Transverse colon (tissue), 4 donors: Measurements from ENCODE around the gene TSACC. TPM values are rescaled to one million over a fixed set of nuclear protein-coding genes. Genes with fewer than 3 reads are reported as not detected.

Experiments
- DNase-seq: peaks from one replicate; pipeline ENCODE4 v3.0.0-alpha.2; 2019
- H3K27ac ChIP-seq, 4 donors: fragments of 200-600 bp; sonication (generic); 2 replicates each; pipeline ENCODE4 v1.5.1; 2016 to 2018; ENCODE audit warnings: inconsistent platforms in 4 of 4
- H3K27me3 ChIP-seq: fragments of 200-600 bp; sonication (generic); 2 replicates; pipeline ENCODE4 v1.5.1; 2017; ENCODE audit warnings: inconsistent platforms
- H3K36me3 ChIP-seq, 4 donors: fragments of 200-600 bp; sonication (generic); 2 replicates each; pipeline ENCODE4 v1.5.1; 2017 to 2019; ENCODE audit warnings: inconsistent platforms in 4 of 4
- H3K4me1 ChIP-seq, 4 donors: fragments of 200-600 bp; sonication (generic); 2 replicates each; pipeline ENCODE4 v1.5.1; 2017 to 2020; ENCODE audit warnings: inconsistent platforms in 4 of 4
- H3K4me3 ChIP-seq, 4 donors: fragments of 200-600 bp; sonication (generic); 1 replicate in 1 of 4; 2 replicates in 3 of 4; pipeline versions ENCODE4 v1.5.1 to v1.6.1; 2017 to 2019; ENCODE audit warnings: inconsistent platforms in 4 of 4
- H3K9me3 ChIP-seq, 2 donors: fragments of 200-600 bp; sonication (generic); 2 replicates each; pipeline ENCODE4 v1.5.1; 2017 to 2019; ENCODE audit warnings: inconsistent platforms in 2 of 2
- EP300 ChIP-seq: sonication (generic); formaldehyde crosslinking; IDR thresholded peaks from one replicate; pipeline ENCODE4 v1.6.1; 2017; ENCODE audit warnings: antibody characterized with exemption, low read depth
- POLR2A ChIP-seq: fragments of 450-650 bp; IDR thresholded peaks from one replicate; pipeline ENCODE4 v1.6.1; 2016; ENCODE audit warnings: antibody characterized with exemption, mild to moderate bottlenecking, moderate library complexity
- POLR2AphosphoS5 ChIP-seq, 3 donors: sonication (generic); formaldehyde crosslinking; IDR thresholded peaks; one replicate each; pipeline ENCODE4 v1.6.1; 2016; ENCODE audit warnings: antibody characterized with exemption in 3 of 3
- WGBS, 2 donors: methylation state at CpG; one replicate each; pipeline ENCODE4 v1.1.5; 2018; ENCODE audit warnings: low coverage in 1 of 2; 5-methylcytosine and 5-hydroxymethylcytosine counted together
- in situ Hi-C, 4 donors: fragments of 200-750 bp; cut with MboI; loops; one replicate each; pipeline versions ENCODE4 v1.15.0 to v1.15.1; 2017; ENCODE audit warnings: low sequenced_read_pairs in 3 of 4, low pct_ligation_motif_present in 1 of 4, low pct_unique_long_range_greater_than_20kb in 1 of 4
- intact Hi-C: fragments of 100-400 bp; cut with DNase I; formaldehyde crosslinking; loops from one replicate; pipeline ENCODE4 v1.15.1; 2023; ENCODE audit warnings: low total_unique reads
- total RNA-seq, 4 donors: library from RNA; depleted of rRNA; stranded (reverse); fragments of >200 nt; gene quantifications; one replicate each; pipeline ENCODE4 v1.1.0, GENCODE V29; 2016
- TF ChIP-seq, protein P1 (sequence below), 5 experiments: fragments of 200-600 bp in 3 of 5; fragments of 450-650 bp in 2 of 5; sonication (generic) in 3 of 5; IDR thresholded peaks; 1 replicate in 2 of 5; 2 replicates in 3 of 5; pipeline ENCODE4 v1.5.1; 2016 to 2017; ENCODE audit warnings: antibody characterized with exemption in 5 of 5, inconsistent platforms in 3 of 5, mild to moderate bottlenecking in 2 of 5, moderate library complexity in 1 of 5

TSACC gene
- total RNA-seq, 4 donors from 2014 or later, result not detected

DNA sequence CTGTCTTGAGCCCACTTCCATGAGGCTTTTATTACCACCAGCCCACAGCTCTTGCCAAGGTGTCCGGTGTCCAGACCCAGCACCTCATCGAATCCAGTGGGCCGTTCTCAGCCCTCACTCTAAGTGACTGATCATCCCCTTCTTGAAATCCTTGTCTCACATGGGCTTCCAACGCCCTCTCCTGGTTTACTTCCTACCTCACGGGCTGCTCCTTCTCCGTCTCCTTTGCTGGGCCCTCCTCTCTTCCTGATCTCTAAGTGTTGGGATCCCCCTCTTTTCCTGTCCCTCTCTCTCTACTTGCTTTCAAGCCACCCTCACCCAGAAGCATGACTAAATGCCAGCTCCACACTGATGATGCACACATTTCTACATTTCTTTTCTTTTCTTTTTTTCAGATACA is 21.6 kb downstream of the TSACC start:
- in situ Hi-C loops, result no loop called here
- no peaks in the 10 kb centered on the region for H3K9me3 ChIP-seq
- H3K4me3 ChIP-seq, result no peak overlapping the region
- no peak for DNase-seq
- peaks cover 51% of the 10 kb centered on the region for H3K27me3 ChIP-seq
- H3K4me1 ChIP-seq, result peaks cover 0 to 5% (median 0%) of the 10 kb centered on the region in 4 donors
- intact Hi-C loops, result no loop called here
- H3K36me3 ChIP-seq, result no peaks in the 10 kb centered on the region
- TF ChIP-seq POLR2A (no peak), POLR2AphosphoS5 (IDR thresholded peaks at IDR 0.05) (no peak), EP300 (no peak)
- TF ChIP-seq, protein P1, sequence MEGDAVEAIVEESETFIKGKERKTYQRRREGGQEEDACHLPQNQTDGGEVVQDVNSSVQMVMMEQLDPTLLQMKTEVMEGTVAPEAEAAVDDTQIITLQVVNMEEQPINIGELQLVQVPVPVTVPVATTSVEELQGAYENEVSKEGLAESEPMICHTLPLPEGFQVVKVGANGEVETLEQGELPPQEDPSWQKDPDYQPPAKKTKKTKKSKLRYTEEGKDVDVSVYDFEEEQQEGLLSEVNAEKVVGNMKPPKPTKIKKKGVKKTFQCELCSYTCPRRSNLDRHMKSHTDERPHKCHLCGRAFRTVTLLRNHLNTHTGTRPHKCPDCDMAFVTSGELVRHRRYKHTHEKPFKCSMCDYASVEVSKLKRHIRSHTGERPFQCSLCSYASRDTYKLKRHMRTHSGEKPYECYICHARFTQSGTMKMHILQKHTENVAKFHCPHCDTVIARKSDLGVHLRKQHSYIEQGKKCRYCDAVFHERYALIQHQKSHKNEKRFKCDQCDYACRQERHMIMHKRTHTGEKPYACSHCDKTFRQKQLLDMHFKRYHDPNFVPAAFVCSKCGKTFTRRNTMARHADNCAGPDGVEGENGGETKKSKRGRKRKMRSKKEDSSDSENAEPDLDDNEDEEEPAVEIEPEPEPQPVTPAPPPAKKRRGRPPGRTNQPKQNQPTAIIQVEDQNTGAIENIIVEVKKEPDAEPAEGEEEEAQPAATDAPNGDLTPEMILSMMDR (IDR thresholded peaks at IDR 0.05), result no peak
- 28 to 32% methylated on average over 3 to 6 of the region's 6 CpGs for WGBS, 2 donors
- H3K27ac ChIP-seq, result no peak overlapping the region

DNA sequence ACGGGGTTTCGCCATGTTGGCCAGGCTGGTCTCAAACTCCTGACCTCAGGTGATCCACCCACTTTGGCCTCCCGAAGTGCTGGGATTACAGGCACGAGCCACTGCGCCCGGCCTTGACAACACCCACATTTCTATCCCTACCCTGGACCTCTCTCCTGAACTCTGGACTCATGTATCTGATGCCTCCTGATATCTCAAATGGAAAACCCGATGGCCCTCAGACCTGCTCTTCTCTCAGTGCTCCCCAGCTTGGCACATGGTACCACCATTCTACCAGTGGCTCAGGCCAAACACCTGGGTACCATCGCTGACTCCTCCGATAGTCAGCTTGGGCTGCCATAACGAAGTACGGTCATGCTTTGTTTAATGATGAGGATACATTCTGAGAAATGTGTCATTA is 22.2 kb downstream of the TSACC start:
- 83% methylated on average over 11 of the region's 11 CpGs; no CpG with 5 or more reads in 1 of the 2 donors for WGBS, 2 donors
- intact Hi-C loops (no loop called here), in situ Hi-C loops (no loop called here)
- H3K9me3 ChIP-seq, result no peaks in the 10 kb centered on the region
- DNase-seq, result no peak
- peaks cover 49% of the 10 kb centered on the region for H3K27me3 ChIP-seq
- TF ChIP-seq POLR2A (no peak), EP300 (no peak), POLR2AphosphoS5 (IDR thresholded peaks at IDR 0.05) (no peak)
- TF ChIP-seq, protein P1 (IDR thresholded peaks at IDR 0.05), result no peak
- H3K4me1 ChIP-seq, result peaks cover 0 to 5% (median 0%) of the 10 kb centered on the region in 4 donors
- H3K4me3 ChIP-seq, result no peak overlapping the region
- H3K27ac ChIP-seq, result no peak overlapping the region
- no peaks in the 10 kb centered on the region for H3K36me3 ChIP-seq

DNA sequence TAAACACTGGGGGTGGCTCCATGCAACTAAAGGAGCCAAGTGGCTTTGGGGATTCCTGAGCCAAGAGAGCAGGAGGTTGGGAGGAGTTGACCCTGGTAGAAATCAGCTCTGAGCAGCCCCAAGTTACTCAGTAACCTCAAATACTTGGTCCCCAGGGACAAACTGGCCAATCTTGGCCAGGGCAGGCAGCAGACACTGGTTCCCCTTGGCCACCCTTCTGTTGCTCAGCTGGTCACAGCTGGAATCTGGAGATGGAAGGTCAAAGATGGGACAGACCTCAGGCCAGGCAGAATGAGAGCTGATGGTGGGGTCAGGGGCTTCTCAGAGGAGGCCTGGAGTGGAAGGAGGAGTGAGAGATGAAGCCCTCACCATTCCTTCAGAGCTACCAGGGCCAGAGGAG is 27.4 kb downstream of the TSACC start:
- peaks cover 0 to 8% (median 3%) of the 10 kb centered on the region in 4 donors for H3K4me1 ChIP-seq
- in situ Hi-C loops (no loop called here), intact Hi-C loops (no loop called here)
- no peaks in the 10 kb centered on the region for H3K36me3 ChIP-seq
- no peak overlapping the region for H3K4me3 ChIP-seq
- no peaks in the 10 kb centered on the region for H3K9me3 ChIP-seq
- no peak overlapping the region for H3K27ac ChIP-seq
- DNase-seq, result no peak
- H3K27me3 ChIP-seq, result peaks cover 55% of the 10 kb centered on the region
- TF ChIP-seq POLR2AphosphoS5 (IDR thresholded peaks at IDR 0.05) (no peak), EP300 (no peak), POLR2A (no peak)
- TF ChIP-seq, protein P1 (IDR thresholded peaks at IDR 0.05), result no peak

DNA sequence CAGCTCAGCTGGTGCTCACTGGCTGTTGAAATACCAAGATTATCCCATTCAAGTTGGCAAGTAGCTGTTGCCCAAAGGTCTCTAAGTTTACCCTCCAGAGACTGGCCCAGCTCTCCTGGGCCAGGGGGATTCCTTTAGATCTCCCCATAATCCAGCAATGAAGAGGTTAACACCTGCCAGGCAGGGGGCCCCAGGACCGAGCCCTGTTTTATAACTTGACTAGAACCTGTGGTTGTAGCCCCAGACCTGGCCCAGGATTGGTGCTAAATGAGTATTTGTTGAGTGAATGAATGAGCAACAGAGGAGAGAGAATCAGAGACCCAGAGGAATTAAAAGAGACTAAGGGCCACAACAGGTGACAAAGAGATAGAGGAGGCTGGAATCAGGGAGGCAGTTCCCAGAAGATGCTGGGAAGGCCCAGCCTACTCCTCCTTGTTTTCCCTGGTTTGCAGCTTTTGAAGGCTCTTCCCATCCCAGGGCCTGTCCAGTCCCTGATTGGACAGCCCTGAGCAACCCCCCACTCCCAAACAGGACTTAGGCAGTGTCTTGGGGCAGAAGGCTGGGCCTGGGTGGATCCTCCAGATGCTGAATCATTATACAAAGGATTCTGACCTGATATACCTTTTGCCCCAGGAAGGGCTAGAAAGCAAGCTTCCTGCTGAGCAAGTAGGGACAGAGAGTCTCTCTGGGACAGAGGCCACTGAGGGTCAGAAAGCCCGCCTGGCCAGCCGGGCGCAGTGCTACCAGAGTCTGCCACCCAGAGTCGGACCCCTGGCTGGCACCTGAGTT is 28.2 kb downstream of the TSACC start:
- Histone ChIP-seq H3K36me3 (no peaks in the 10 kb centered on the region), H3K27ac (no peak overlapping the region), H3K4me1 (peaks cover 0 to 8% (median 3%) of the 10 kb centered on the region in 4 donors), H3K27me3 (peaks cover 60% of the 10 kb centered on the region), H3K9me3 (no peaks in the 10 kb centered on the region), H3K4me3 (no peak overlapping the region)
- TF ChIP-seq, protein P1 (IDR thresholded peaks at IDR 0.05), result no peak
- TF ChIP-seq EP300 (no peak), POLR2A (no peak), POLR2AphosphoS5 (IDR thresholded peaks at IDR 0.05) (no peak)
- 63 to 75% methylated on average over 1 to 2 of the region's 5 CpGs for WGBS, 2 donors
- in situ Hi-C loops, result no loop called here
- DNase-seq, result no peak
- intact Hi-C loops, result no loop called here
